Measurements from ENCODE around the gene SPAG17. TPM values are rescaled to one million over a fixed set of nuclear protein-coding genes. Genes with fewer than 3 reads are reported as not detected.
A peak's percentile ranks its signal among the peaks of the same experiment; 100 is the strongest.

Gene SPAG17
- total RNA-seq, 1 donor from 2014 or later: 1.2 TPM

DNA sequence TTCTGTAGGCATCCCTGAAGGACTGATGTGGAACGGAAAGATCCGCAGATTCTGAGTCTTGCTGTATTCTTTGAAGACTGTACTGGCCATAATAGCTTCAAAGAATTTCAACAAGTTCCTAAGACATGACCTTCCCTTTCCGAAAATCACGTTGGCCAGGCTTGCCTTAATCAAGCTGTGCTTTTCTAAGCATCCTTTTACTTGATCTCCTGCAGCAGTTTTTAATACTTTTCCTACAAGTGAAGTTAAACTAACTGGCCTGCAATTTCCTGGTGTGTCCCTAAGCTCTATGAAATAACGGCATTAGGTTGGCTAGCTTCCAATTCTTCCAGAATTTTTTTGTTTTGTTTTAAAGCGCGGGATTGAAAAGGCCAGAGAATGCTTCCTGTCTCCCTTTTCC is 40.3 kb downstream of the SPAG17 start:
- DNase-seq (ENCODE audit: low read depth): no peak
- no peak overlapping the region for H3K4me3 ChIP-seq (ENCODE audit: low read depth, low read length)
- TF ChIP-seq, protein P1, sequence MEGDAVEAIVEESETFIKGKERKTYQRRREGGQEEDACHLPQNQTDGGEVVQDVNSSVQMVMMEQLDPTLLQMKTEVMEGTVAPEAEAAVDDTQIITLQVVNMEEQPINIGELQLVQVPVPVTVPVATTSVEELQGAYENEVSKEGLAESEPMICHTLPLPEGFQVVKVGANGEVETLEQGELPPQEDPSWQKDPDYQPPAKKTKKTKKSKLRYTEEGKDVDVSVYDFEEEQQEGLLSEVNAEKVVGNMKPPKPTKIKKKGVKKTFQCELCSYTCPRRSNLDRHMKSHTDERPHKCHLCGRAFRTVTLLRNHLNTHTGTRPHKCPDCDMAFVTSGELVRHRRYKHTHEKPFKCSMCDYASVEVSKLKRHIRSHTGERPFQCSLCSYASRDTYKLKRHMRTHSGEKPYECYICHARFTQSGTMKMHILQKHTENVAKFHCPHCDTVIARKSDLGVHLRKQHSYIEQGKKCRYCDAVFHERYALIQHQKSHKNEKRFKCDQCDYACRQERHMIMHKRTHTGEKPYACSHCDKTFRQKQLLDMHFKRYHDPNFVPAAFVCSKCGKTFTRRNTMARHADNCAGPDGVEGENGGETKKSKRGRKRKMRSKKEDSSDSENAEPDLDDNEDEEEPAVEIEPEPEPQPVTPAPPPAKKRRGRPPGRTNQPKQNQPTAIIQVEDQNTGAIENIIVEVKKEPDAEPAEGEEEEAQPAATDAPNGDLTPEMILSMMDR (conservative IDR thresholded peaks at IDR 0.05; ENCODE audit: low read depth, low read length): no peak

DNA sequence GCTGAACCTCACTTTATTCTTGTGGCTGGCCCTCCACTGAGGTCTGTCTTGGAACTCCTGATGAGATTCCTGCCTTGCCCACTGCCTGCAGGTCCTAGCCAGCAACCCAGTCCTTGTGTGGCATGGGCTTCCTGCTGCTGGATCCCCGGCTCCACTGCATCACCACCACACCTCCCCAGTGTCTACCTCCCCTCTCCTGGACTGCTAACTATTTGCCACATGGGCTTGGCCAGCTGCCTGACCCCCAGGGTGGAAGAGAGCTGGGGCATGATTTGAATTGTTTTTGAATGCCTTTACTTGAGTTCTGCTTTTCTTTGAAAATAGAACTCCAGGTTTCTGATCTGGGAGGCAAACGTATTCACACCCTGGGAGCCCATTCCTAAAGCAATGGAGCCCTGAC is 41.2 kb downstream of the SPAG17 start:
- TF ChIP-seq, protein P1 (conservative IDR thresholded peaks at IDR 0.05; ENCODE audit: low read depth, low read length): no peak
- H3K4me3 ChIP-seq (ENCODE audit: low read depth, low read length): no peak overlapping the region
- no peak for DNase-seq (ENCODE audit: low read depth)

DNA sequence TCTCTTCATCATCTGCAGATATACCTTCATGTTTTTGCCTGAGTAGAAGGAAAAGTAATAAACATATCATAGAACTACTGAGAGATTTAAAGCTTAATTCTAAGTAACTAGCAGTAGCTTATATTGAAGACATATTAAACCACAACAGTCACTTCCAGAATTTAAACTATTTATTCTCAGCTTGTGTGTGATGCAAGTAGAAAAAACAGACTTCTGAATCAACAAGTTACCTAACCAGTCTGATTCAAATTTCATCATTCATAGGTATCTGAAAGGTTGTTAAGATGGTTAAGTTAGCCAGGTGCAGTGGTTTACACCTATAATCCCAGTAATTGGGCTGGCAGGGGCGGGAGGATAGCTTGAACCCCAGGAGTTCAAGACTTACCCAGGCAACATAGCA is 41.9 kb downstream of the SPAG17 start:
- no peak for DNase-seq (ENCODE audit: low read depth)
- TF ChIP-seq, protein P1 (conservative IDR thresholded peaks at IDR 0.05; ENCODE audit: low read depth, low read length): no peak
- H3K4me3 ChIP-seq (ENCODE audit: low read depth, low read length): no peak overlapping the region

DNA sequence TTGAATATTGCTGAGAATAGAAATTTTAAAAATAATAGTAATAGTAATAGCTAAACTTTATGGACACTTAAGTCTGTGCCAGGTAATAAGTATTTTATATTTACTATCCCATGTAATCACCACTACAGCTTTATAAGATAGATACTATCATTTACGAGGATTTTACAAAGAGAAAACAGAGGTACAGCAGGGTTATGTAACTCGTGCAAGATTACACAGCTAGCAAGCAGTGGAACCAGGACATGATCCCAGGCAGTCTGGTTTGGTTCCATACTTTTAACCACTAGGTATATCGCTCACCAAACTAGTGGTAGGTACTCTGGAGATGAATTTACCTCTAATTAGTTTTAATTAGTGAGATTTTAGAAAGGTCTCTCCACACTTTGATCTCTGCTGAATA is 42.5 kb downstream of the SPAG17 start:
- DNase-seq (ENCODE audit: low read depth): no peak
- TF ChIP-seq, protein P1 (conservative IDR thresholded peaks at IDR 0.05; ENCODE audit: low read depth, low read length): no peak

DNA sequence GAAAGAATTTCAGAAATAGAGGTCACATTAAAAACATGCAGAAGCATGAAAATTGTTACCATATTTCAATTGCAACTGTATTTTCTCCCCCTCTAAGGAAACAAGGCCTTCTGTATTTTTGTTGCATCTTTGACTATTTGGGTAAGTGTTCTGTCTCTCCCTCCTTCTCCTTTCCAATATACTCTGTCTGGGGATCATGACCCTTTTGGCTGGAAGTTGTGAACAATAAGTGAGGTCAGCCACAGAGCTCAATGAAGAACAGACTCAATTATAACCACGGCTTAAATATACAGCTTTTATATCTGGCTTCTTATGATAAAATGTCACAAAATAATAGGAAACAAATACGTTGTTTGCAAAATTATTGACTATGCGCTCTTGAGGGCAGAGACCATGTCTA is 47.1 kb downstream of the SPAG17 start:
- H3K4me3 ChIP-seq (ENCODE audit: low read depth, low read length): no peak overlapping the region
- DNase-seq (ENCODE audit: low read depth): no peak
- TF ChIP-seq, protein P1 (conservative IDR thresholded peaks at IDR 0.05; ENCODE audit: low read depth, low read length): no peak

More for the DNA sequence above, 42.5 kb downstream of the SPAG17 start:
- H3K4me3 ChIP-seq (ENCODE audit: low read depth, low read length): no peak overlapping the region

DNA sequence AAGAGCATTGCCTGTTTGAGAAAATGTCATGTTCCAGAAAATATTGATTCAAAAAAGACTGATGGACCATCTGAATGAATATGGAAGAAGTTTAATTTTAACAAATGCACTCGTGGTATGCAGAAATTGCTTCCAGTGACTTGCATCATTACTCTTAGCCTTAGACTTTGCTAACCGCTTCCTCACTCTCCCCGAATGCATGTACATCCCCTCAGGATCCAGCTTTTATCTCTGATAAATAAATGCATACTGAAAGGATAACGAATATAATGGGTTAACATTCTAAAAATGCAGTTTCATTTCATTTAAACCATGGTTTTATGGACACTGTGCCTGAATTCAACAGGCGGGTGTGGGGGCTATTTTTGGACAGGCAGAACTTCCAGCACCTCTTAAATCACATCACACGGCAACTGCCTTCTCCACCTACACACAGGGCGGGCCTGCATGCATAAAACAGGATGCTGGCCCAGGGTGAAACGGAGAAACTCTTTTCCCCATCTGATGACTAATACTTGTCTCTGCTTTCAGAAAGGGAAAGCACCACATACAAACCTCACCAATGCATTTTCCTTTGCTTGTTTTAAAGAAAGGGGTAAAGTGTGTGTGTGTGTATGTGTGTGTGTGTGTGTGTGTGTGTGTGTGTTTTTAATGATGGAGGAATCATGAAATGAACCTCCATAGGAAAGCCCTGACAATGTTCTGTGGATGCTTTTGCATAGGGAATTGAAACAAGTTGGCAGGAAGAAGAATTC is 48.7 kb downstream of the SPAG17 start:
- DNase-seq (ENCODE audit: low read depth): no peak
- TF ChIP-seq, protein P1 (conservative IDR thresholded peaks at IDR 0.05; ENCODE audit: low read depth, low read length): no peak
- no peak overlapping the region for H3K4me3 ChIP-seq (ENCODE audit: low read depth, low read length)

DNA sequence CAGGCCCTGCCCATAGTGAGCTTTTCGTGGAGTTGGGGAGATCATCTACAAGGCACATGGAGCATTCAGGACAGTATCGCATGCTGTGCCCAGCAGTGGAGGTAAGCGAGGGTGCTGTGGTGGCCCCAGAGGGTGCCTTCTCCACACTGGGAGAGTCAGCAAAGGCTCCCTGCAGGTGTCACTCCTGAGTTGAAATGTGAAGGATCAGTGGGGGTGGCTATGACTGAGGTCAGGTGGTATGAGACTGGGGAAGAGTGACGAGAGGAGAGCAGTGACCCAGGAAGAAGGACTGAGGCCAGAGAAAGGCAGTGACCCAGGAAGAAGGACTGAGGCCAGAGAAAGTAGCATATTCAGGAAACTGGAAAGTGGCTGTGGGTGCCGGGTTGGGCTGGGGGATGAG is 53.0 kb downstream of the SPAG17 start:
- TF ChIP-seq, protein P1 (conservative IDR thresholded peaks at IDR 0.05; ENCODE audit: low read depth, low read length): peak; percentile 43
- no peak overlapping the region for H3K4me3 ChIP-seq (ENCODE audit: low read depth, low read length)
- no peak for DNase-seq (ENCODE audit: low read depth)

Measured in epithelial cell of proximal tubule (primary cell).